Vagina (tissue), 2 donors: ENCODE results near the gene SAMD9. TPM values are rescaled to one million over a fixed set of nuclear protein-coding genes. Genes with fewer than 3 reads are reported as not detected.

ENCODE experiments used
- DNase-seq, 2 donors: peaks; one replicate each; pipeline ENCODE4 v3.0.0-alpha.2; 2017; ENCODE audit errors: extremely low spot score in 2 of 2
- H3K27ac ChIP-seq: fragments of 200-600 bp; sonication (generic); one replicate; pipeline ENCODE4 v1.5.1; 2019
- H3K27me3 ChIP-seq: fragments of 200-600 bp; sonication (generic); one replicate; pipeline ENCODE4 v1.5.1; 2019
- H3K36me3 ChIP-seq, 2 donors: fragments of 200-600 bp; sonication (generic); one replicate each; pipeline ENCODE4 v1.5.1; 2017 to 2019
- H3K4me1 ChIP-seq: fragments of 200-600 bp; sonication (generic); one replicate; pipeline ENCODE4 v1.5.1; 2019
- H3K4me3 ChIP-seq, 2 donors: fragments of 200-600 bp; sonication (generic); 1 replicate in 1 of 2; 2 replicates in 1 of 2; pipeline ENCODE4 v1.5.1; 2016 to 2019
- H3K9me3 ChIP-seq: fragments of 200-600 bp; sonication (generic); one replicate; pipeline ENCODE4 v1.5.1; 2019
- POLR2A ChIP-seq, 2 donors: fragments of 450-650 bp; IDR thresholded peaks; one replicate each; pipeline ENCODE4 v1.6.1; 2017; ENCODE audit warnings: antibody characterized with exemption in 2 of 2, mild to moderate bottlenecking in 2 of 2, moderate library complexity in 2 of 2
- POLR2AphosphoS5 ChIP-seq, 2 donors: sonication (generic); formaldehyde crosslinking; IDR thresholded peaks; one replicate each; pipeline ENCODE4 v1.9.0; 2017; ENCODE audit warnings: antibody characterized with exemption in 2 of 2, mild to moderate bottlenecking in 2 of 2, low read depth in 1 of 2; ENCODE audit not compliant: insufficient read depth in 1 of 2
- intact Hi-C: fragments of 100-400 bp; cut with DNase I; formaldehyde crosslinking; loops from one replicate; pipeline ENCODE4 v1.15.1; 2023
- total RNA-seq: library from RNA; depleted of rRNA; stranded (reverse); fragments of >200 nt; gene quantifications from one replicate; pipeline ENCODE4 v1.2.3, GENCODE V29; 2016
- TF ChIP-seq, protein P1 (sequence below), 3 experiments: fragments of 450-650 bp in 2 of 3; fragments of 200-600 bp in 1 of 3; sonication (generic) in 1 of 3; IDR thresholded peaks; one replicate each; pipeline ENCODE4 v1.5.1; 2017 to 2019; ENCODE audit warnings: antibody characterized with exemption in 3 of 3, mild to moderate bottlenecking in 2 of 3, moderate library complexity in 2 of 3

Gene SAMD9
- total RNA-seq, 1 donor from 2014 or later, result 9.3 TPM

- Histone ChIP-seq H3K27me3 (no peaks in the 10 kb centered on the region), H3K27ac (no peak overlapping the region), H3K4me3 (no peak overlapping the region), H3K4me1 (no peaks in the 10 kb centered on the region), H3K9me3 (no peaks in the 10 kb centered on the region), H3K36me3 (no peaks in the 10 kb centered on the region)
- intact Hi-C loops, result no loop called here
- no peak for DNase-seq
- TF ChIP-seq POLR2AphosphoS5 (IDR thresholded peaks at IDR 0.05; ENCODE audit: insufficient read depth in 1 of 2, low read depth in 1 of 2), result no peak
- TF ChIP-seq, protein P1, sequence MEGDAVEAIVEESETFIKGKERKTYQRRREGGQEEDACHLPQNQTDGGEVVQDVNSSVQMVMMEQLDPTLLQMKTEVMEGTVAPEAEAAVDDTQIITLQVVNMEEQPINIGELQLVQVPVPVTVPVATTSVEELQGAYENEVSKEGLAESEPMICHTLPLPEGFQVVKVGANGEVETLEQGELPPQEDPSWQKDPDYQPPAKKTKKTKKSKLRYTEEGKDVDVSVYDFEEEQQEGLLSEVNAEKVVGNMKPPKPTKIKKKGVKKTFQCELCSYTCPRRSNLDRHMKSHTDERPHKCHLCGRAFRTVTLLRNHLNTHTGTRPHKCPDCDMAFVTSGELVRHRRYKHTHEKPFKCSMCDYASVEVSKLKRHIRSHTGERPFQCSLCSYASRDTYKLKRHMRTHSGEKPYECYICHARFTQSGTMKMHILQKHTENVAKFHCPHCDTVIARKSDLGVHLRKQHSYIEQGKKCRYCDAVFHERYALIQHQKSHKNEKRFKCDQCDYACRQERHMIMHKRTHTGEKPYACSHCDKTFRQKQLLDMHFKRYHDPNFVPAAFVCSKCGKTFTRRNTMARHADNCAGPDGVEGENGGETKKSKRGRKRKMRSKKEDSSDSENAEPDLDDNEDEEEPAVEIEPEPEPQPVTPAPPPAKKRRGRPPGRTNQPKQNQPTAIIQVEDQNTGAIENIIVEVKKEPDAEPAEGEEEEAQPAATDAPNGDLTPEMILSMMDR (IDR thresholded peaks at IDR 0.05), result no peak
- no peak for TF ChIP-seq POLR2A (IDR thresholded peaks at IDR 0.05)
These were observed 64.4 kb downstream of the SAMD9 start for GRCh38 chr7:93053209-93053948.

DNA sequence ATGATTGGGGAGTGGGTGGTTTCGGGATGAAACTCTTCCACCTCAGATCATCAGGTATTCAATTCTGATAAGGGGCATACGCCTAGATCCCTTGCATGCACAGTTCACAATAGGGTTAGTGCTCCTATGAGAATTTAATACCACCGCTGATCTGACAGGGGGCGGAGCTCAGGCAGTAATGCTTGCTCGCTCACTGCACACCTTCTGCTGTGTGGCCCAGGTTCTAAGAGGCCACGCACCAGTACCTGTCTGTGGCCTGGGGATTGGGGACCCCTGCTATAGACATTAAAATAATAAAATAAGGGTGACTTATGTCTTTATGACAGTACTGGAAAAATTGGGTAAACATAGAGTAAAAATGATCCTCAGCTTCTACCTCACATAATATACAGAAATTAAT lies 66.1 kb downstream of the SAMD9 start:
- no peak for DNase-seq
- no peaks in the 10 kb centered on the region for H3K9me3 ChIP-seq
- H3K27me3 ChIP-seq, result no peaks in the 10 kb centered on the region
- no peak overlapping the region for H3K27ac ChIP-seq
- no peaks in the 10 kb centered on the region for H3K4me1 ChIP-seq
- TF ChIP-seq, protein P1 (IDR thresholded peaks at IDR 0.05), result no peak
- no peak for TF ChIP-seq POLR2A (IDR thresholded peaks at IDR 0.05)
- no peak for TF ChIP-seq POLR2AphosphoS5 (IDR thresholded peaks at IDR 0.05; ENCODE audit: insufficient read depth in 1 of 2, low read depth in 1 of 2)
- H3K4me3 ChIP-seq, result no peak overlapping the region
- intact Hi-C loops, result no loop called here
- no peaks in the 10 kb centered on the region for H3K36me3 ChIP-seq

Other genes with a start within 250 kb of the SAMD9 start
- gene SAMD9L, start 30.4 kb upstream of the SAMD9 start, total RNA-seq, result 8.6 TPM
- not detected for gene HEPACAM2, start 108.5 kb upstream of the SAMD9 start, total RNA-seq
- gene VPS50, start 114.4 kb upstream of the SAMD9 start, total RNA-seq, result 13.0 TPM